GM18861 (cell line): ENCODE results near the gene SLC22A15.
"Not testable (repeated sequence)": the region's sequence is repeated elsewhere in the genome, so short reads cannot be mapped to it uniquely, and the experiment has no call there.

Experiments used
- ATAC-seq: cut with Tn5 transposase; IDR thresholded peaks from one replicate; pipeline ENCODE4 v1.9.1; 2021; ENCODE audit not compliant: unreplicated experiment

SLC22A15 gene

GRCh38 chr1:115976062-115976920, at the start of gene SLC22A15:
TSS of gene SLC22A15 (plus strand) at chr1:115976513. CDS start at chr1:115976628, 115 bp downstream.
- peak; percentile 87 for ATAC-seq

DNA sequence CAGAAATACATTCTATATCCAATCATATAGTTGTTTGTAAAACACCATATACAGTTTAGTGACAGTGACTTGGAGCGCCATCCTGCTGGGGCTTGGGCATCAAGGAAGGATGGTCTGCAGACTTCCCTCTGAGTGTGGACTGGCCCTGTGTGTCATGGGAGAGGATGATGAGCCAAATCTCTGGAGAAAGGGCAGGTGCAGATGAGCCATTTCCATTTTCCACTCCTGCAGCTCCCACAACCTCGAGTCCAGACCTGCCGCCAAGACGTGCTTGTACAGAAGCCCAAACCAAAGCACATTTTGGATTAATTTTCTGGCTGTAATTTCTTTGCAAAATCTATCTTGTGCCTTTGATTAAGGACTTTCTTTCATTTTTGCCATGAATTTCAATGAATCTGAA, 48.3 kb upstream of the SLC22A15 start:
- ATAC-seq: no peak

- ATAC-seq: no peak
Measured at GRCh38 chr1:115929881-115930280, 46.4 kb upstream of the SLC22A15 start.

GRCh38 chr1:115933625-115934024, 42.7 kb upstream of the SLC22A15 start:
- ATAC-seq: no peak

- ATAC-seq: no peak
Measured at GRCh38 chr1:115939455-115939854, 36.9 kb upstream of the SLC22A15 start.

DNA sequence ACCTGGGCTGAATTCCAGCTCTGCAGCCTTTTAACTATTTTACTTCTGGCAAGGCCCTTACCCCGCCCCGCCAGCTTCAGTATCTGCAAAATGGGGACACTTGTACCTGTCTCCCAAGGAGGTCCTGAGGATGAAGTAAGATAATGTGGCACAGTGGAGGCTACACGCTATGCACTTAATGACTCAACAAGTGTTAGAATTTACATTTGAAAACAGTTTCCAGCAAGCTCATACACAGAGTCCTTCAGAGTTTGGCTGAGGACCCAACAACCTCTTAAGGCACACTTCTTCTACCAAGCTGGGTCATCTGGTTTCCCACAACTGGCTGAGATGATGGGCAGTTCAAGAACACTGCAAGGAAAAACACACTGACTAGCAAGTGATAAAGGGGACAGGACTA, 30.2 kb upstream of the SLC22A15 start:
- no peak for ATAC-seq

GRCh38 chr1:115949156-115949555, 27.2 kb upstream of the SLC22A15 start:
- no peak for ATAC-seq

GRCh38 chr1:115951560-115951959, 24.8 kb upstream of the SLC22A15 start:
- ATAC-seq: no peak

- ATAC-seq: no peak
Measured at GRCh38 chr1:115952547-115952946, 23.8 kb upstream of the SLC22A15 start.

DNA sequence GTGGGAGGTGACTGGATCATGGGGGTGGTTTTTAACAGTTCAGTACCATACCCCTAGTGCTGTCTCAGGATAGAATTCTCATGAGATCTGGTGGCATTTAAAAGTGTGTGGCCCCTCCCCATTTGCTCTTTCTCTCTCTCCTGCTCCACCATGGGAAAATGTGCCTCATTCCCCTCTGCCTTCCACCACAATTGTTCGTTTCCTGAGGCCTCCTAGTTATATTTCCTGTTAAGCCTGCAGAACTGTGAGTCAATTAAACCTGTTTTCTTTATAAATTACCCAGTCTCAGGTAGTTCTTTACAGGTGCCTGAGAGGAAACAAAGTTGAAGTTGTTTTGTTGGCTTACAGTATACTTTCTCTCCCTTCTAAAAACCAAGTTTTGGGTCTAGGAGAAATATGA, 23.1 kb upstream of the SLC22A15 start:
- no peak for ATAC-seq

GRCh38 chr1:115954684-115955083, 21.6 kb upstream of the SLC22A15 start:
- ATAC-seq: no peak

GRCh38 chr1:115955228-115955627, 21.1 kb upstream of the SLC22A15 start:
- no peak for ATAC-seq

GRCh38 chr1:115958866-115959265, 17.4 kb upstream of the SLC22A15 start:
- no peak for ATAC-seq

GRCh38 chr1:115969509-115969908, 6.8 kb upstream of the SLC22A15 start:
- no peak for ATAC-seq

GRCh38 chr1:115971778-115972177, 4.5 kb upstream of the SLC22A15 start:
- ATAC-seq: not testable (repeated sequence)

GRCh38 chr1:115973154-115973553, 3.2 kb upstream of the SLC22A15 start:
- no peak for ATAC-seq

GRCh38 chr1:115975569-115976061, 698 bp upstream of the SLC22A15 start:
- ATAC-seq: no peak

- no peak for ATAC-seq
Measured at GRCh38 chr1:115976921-115977498, 697 bp downstream of the SLC22A15 start.

GRCh38 chr1:115977499-115978258, 1.4 kb downstream of the SLC22A15 start:
- no peak for ATAC-seq

DNA sequence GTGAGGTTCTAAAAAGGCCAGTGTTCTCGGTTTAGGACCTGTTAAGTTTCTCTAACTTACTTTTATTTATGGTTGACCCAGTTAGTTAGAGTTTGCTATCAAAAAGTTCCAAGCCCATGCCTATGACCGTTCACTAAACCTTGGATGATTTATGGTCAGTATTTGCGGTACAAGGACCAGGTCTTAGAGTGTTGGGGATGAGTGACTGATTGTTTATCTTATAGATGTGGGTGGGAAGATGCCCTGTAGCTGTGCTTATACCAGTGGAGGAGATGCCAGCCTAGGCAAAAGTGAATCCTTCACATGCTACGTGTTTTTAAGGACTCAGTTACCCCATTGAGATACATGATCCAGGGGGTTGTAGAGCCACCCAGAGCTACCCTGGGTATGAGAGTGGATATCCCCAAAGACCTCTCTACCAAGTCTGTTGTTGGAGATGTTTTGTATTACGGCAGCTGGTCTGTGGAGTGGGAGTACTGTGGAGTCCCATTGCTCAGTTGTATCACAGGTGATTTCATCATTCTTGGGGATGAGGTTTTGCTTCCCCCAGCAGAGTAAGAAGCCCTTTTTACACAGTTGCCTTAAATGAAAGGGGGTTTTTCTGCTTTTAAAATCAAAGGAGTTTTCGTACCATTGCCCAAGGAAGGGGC, 2.1 kb downstream of the SLC22A15 start:
- no peak for ATAC-seq

DNA sequence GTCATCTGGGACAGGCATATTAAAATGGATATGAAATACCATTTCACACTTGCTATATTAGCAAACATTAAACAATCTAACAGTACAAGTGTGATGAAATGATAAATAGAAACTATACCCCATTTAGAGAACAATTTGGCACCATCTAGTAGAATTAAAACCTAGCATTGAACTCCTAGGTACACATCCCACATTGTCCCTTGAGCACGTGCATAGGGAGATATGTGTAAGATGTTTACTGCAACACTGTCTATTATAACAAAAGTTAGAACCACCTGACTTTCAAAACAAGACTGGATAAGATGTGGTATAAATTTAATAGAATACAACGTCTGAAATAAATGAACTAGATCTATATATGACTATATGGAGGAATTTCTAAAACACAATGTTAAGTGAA, 3.8 kb downstream of the SLC22A15 start:
- ATAC-seq: no peak
